A204.1 (cell line): ENCODE measurements around the gene SORCS1.

ENCODE experiments used
- FAIRE-seq: peaks from 2 replicates; lab custom pipeline; 2012; peaks lifted over from hg19 to GRCh38; lab: Jason Lieb, UNC

The SORCS1 gene

GRCh38 chr10:106991091-106991490 lies 173.4 kb downstream of the SORCS1 start:
- FAIRE-seq: no peak

- no peak for FAIRE-seq
These were observed 177.1 kb downstream of the SORCS1 start for GRCh38 chr10:106987362-106987761.

DNA sequence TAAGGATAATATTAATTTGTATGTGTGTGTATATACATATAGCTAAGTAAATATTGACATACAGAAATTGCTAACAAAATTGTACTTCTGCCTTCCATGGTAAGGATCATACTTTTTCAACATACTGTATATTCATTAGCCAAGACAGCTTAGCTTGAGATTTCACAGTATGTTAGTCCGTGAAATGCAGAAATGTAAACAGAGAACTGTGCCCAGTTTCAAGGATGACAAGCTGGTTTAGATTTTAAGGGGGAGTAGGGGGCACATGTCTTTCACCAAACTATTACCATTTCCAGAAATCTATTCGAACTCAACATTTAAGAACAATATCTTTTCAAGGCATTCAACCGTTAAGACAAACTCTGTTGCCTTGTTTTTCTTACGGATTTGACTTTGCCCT lies 182.2 kb downstream of the SORCS1 start:
- no peak for FAIRE-seq

DNA sequence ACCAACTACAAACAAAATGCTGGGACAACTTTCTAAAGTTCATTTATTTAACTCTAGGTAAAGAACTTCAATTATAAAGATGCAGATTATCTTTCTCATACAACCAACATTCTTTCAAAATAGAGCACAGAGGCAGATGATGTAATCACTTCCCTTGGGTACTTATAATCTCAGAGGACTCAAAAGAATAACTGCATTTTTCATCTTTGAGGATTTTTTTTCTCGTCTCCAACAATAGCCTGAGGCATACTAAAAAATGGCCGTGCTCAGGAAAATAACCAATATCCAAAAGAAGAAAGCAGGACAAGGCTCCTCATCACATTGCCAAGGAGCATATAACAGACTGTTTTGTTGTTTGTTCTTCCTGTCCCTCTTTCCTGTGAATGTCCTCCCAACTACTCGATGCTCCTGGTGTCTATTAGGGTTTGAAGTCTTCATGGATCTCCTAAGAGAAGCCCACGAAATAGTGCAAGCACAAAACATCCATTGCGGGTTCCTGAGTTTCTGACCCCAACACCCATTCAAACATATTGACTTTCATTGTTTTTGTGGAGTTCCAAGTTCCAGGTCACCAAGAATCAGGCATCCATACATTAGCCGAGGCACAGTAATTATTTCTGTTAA lies 182.9 kb downstream of the SORCS1 start:
- FAIRE-seq: no peak

DNA sequence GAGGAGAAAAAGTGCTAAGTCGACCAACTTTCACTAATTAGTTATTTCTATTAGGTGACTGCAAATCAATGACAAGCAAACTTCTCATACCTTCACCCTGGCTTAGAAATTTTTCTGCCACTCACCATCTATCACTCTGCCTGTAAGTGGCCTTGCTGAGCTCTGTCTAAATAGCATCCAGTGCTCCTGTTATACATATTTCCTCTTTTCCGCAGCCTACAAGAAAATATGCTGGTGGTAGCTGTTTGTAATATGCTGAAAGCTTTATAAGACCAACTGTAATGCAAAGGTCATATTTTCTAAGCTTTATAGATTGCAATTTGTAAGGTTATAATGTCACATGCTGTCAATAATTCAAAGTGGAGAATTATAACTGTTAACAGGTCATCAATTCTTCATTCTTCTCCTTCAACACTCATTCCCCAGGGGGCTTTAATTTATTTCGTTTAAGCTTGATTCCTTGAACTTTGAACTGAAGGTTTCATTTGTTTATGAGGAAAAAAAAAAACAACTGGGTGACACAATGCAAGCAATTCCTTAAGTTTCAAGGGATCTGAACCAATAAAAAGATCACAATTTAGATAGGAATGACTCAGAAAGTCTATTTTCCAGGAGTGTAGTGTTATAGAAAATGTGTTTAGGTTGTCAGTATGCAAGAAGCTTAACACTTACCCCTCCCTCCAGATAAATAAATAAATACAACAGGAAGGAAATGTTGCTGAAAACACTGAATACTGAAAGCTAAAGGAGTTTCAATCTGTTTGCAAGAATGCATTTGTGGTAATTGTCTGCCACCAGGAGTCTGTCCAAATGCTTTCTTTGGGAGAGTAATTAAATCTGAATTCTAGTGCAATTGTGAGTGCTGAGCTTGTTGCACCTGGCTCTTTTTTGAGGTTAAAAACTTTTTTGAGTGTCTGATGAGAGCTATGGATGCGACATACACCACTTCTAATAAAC lies 183.7 kb downstream of the SORCS1 start:
- no peak for FAIRE-seq

DNA sequence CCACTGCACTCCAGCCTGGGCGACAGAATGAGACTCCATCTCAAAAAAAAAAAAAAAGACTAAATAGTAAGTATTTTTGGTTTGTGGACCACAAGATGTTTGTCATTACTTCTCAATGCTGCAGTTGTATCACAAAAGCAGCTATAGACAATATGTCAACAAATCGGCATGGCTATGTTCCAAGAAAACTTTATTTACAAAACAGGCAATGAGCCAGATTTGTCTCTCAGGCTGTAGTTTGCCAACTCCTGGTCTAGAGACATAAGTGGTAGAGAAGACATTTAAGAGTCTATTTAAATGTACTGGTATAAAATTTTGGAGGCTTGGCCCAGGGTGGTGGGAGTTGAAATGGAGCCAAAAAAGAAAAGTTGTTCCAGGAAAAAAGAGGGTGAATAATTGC lies 185.8 kb downstream of the SORCS1 start:
- no peak for FAIRE-seq

- FAIRE-seq: no peak
These were observed 190.8 kb downstream of the SORCS1 start for GRCh38 chr10:106973716-106974115.

GRCh38 chr10:106973288-106973687 lies 191.2 kb downstream of the SORCS1 start:
- no peak for FAIRE-seq

GRCh38 chr10:106972381-106972780 lies 192.1 kb downstream of the SORCS1 start:
- no peak for FAIRE-seq

GRCh38 chr10:106971411-106971831 lies 193.1 kb downstream of the SORCS1 start:
- FAIRE-seq: no peak

DNA sequence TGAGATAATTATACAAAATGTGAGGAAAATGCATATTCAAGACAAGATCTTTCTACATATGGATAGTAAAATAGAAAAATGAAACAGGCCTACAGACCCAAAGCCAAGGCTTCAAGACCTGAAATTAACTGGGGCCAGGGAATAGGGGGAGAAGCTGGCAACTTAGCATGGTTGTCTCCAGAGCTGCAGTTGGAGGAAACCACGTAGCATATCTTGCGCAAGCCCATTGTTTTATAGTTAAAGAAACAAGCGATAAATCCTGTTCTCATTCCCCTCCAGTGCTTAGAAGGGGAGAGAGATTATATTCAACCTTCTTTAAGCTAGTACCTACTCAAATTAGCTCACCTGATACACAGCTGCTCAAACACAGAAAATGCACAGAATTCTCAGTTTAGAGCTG lies 197.1 kb downstream of the SORCS1 start:
- FAIRE-seq: no peak

DNA sequence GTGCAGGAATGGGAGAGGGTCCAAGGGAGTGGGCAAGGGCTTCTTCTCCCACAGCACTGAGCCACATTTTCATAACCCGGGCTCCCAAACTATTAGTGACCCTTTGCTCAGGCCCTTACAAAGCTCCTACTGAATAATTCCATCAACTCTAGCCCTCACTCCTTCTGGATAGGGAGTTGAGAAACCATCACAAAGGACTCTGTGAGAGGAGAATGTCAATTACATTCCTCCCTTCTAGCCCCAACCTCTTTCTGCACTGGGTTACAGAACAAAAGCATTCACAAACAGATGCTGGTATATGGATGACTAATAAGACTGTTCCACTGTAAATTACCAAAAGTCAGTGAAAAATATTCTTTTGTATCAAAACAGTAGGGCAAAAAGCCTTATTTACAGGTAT lies 203.7 kb downstream of the SORCS1 start:
- no peak for FAIRE-seq

GRCh38 chr10:106959521-106959920 lies 205.0 kb downstream of the SORCS1 start:
- no peak for FAIRE-seq

- no peak for FAIRE-seq
These were observed 205.7 kb downstream of the SORCS1 start for GRCh38 chr10:106958589-106959361.

GRCh38 chr10:106957823-106958588 lies 206.5 kb downstream of the SORCS1 start:
- FAIRE-seq: no peak

GRCh38 chr10:106956216-106956915 lies 208.1 kb downstream of the SORCS1 start:
- no peak for FAIRE-seq

GRCh38 chr10:106955133-106955532 lies 209.4 kb downstream of the SORCS1 start:
- FAIRE-seq: no peak

GRCh38 chr10:106952033-106952432 lies 212.5 kb downstream of the SORCS1 start:
- no peak for FAIRE-seq

- FAIRE-seq: no peak
These were observed 214.6 kb downstream of the SORCS1 start for GRCh38 chr10:106949680-106950478.

DNA sequence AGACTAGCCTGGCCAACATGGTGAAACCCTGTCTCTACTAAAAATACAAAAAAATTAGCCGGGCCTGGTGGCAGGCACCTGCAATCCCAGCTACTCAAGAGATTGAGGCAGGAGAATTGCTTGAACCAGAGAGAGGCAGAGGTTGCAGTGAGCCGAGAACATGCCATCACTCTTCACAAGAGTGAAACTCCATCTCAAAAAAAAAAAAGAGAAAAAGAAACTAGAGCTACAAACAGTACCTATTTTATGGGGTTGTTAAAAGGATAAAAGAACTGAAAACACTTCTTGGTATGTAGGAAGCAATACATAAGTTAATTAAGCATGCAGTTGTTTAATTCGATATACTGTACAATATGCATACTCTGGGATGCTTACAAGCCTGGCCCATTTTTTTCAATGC lies 216.9 kb downstream of the SORCS1 start:
- no peak for FAIRE-seq
